Measurements from ENCODE around the gene TXLNB. TPM values are rescaled to one million over a fixed set of nuclear protein-coding genes. Genes with fewer than 3 reads are reported as not detected.
"Not testable (repeated sequence)": the region's sequence is repeated elsewhere in the genome, so short reads cannot be mapped to it uniquely, and the experiment has no call there.

The TXLNB gene
- total RNA-seq, 2 donors from 2014 or later = 1.1 to 1.7 TPM

DNA sequence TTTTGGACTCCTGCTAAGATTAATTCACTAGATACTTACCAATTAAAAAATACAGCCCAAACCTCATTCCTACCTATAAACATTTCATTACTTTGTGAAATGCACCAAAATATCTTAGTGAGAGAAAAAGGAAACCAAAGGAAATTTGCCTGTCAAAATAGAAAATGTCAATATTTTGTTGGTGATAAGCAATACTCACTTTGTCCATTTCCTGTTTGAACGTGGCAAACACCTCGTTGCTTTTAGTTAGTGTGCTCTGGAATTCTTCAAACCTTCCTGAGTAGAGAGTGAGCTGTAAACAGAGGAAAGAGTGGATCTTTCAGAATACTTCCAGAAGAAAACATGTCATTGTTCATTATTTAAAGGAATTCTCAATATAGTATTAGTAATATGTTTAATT, 44.2 kb downstream of the TXLNB start:
- intact Hi-C loops (cut with DNase I) = no loop called here
- no peak for DNase-seq (ENCODE audit: low spot score)

DNA sequence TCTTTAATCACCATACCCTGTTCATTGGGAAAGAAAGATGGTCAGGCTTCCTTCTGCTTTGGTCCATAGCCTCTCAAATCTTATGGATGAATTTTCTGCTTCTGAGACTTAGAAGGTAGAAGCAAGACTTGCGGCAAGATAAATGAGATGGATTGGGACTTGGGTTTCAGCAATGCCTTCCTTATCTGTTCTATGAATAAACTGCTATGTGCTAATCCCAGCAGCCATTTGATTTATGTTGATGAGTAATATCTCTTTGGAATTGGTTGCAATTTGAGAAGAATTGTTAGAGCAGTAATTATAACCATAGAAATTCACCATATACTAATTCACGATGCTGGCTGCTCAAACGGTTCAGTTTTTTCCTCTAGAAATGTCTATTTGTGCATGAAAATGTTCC, 48.3 kb downstream of the TXLNB start:
- DNase-seq (ENCODE audit: low spot score) = no peak
- intact Hi-C loops (cut with DNase I) = no loop called here

DNA sequence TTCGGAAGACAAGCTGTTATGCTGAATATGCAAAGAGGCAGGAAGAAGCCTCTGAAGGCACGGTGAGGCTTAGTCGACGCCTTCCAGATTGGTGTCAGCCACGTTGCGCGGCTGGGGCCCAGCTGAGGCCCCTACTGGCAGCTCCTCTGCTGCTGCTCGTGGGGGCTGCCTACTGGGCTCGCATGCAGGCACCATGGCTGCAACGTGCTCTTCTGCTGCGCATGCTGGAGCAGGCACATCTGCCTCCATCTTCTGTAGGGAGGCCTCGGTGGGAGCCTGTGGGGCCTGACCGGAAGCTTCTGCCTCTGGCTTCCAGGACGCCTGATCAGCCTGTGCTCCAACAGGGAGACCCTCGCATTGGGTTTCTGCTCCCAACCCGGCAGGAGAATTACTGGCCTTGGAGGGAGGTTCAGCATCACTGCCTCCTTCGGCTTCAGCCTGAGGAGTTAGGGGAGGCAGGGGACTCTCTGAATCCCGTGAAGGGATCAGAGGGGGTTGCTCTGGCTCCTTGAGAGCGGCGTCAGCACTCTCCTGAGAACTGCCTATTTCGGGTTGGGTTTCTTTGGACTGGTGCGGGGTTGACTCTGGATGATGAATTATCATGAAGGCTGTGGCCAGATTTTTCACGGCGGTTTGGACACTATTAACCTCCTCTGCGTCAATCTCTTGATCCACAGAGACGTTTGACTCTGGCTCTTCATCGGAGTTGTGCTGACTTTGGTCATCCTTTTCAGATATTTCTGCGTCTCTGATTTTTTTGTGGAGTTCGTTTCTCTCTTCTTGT, 49.1 kb downstream of the TXLNB start:
- intact Hi-C loops (cut with DNase I) = no loop called here
- DNase-seq (ENCODE audit: low spot score) = no peak

GRCh38 chr6:139240161-139241010, 51.4 kb downstream of the TXLNB start:
- intact Hi-C loops (cut with DNase I) = no loop called here

GRCh38 chr6:139239064-139239463, 52.7 kb downstream of the TXLNB start:
- intact Hi-C loops (cut with DNase I) = loop anchor here in 1 of 2 donors (10.0 kb wide), 1 partner anchor 106 kb away; no protein-coding TSS in a partner anchor
- no peak for DNase-seq (ENCODE audit: low spot score)

More at GRCh38 chr6:139240161-139241010, 51.4 kb downstream of the TXLNB start:
- no peak for DNase-seq (ENCODE audit: low spot score)

DNA sequence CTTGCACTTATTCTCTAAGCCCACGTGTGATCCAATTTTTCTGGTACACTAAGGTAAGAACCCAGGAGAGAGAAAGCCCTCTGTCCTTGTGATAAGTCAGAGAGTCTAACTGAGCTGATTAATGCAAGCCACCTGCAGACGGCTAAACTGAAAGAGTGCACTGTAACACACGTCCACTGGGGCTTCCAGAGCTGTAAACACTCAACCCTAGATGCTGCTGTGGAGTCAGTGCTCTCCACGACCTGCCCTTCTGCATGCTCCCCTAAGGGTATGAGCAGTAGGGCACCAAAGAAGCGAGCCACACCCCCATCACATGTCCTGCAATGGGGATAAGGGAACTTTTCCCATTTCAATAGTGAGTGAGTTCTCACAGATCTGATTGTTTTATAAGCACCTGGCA, 55.7 kb downstream of the TXLNB start:
- intact Hi-C loops (cut with DNase I) = loop anchor here in 1 of 2 donors (10.0 kb wide), 1 partner anchor 109 kb away; no protein-coding TSS in a partner anchor
- no peak for DNase-seq (ENCODE audit: low spot score)

DNA sequence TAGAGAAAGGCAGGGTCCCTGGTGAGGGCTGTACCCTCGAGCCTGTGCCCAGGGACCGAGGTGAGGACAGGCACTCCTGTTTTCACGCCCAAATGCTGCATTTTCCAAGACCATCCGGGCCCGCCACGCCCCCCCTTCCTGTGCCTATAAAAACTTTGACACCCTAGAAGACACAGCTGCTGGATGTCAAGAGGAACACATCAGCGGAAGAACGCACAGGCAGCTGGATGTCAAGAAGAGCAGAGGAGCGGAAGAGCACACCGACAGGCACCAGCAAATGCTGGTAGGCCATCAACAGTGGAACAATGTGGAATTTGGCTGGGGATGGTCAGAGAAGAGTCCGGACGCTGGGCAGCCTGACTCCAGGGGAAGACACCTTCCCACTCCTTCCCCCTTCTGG, 56.1 kb downstream of the TXLNB start:
- intact Hi-C loops (cut with DNase I) = loop anchor here in 1 of 2 donors (10.0 kb wide), 1 partner anchor 109 kb away; no protein-coding TSS in a partner anchor
- DNase-seq (ENCODE audit: low spot score) = no peak

- intact Hi-C loops (cut with DNase I) = loop anchor here in 1 of 2 donors (1.0 to 10.0 kb wide), 2 partner anchors 33 to 111 kb away; no protein-coding TSS in a partner anchor
- DNase-seq (ENCODE audit: low spot score) = not testable (repeated sequence)
Observed at GRCh38 chr6:139234193-139234592, 57.6 kb downstream of the TXLNB start.

- DNase-seq (ENCODE audit: low spot score) = no peak
- intact Hi-C loops (cut with DNase I) = loop anchor here in 1 of 2 donors (10.0 kb wide), 1 partner anchor 114 kb away; no protein-coding TSS in a partner anchor
Observed at GRCh38 chr6:139231206-139231605, 60.6 kb downstream of the TXLNB start.

GRCh38 chr6:139230391-139230840, 61.4 kb downstream of the TXLNB start:
- DNase-seq (ENCODE audit: low spot score) = no peak
- intact Hi-C loops (cut with DNase I) = loop anchor here in 1 of 2 donors (10.0 kb wide), 1 partner anchor 114 kb away; no protein-coding TSS in a partner anchor

DNA sequence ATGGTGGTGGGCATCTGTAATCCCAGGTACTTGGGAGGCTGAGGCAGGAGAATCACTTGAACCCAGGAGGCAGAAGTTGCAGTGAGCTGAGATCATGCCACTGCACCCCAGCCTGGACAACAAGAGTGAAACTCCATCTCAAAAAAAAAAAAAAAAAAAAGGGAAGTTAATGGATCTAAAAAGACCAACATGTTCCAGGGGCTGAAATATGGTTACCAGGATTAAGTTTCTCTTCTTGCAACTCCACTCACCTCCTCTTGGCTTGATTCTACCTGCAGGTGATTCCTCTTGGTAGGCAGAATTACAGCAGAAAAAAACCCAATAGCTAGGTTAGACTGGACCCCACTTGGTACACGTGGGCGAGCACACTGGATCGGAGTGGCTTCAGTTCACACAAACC, 63.4 kb downstream of the TXLNB start:
- intact Hi-C loops (cut with DNase I); DNase-seq (ENCODE audit: low spot score): not testable (repeated sequence)

DNA sequence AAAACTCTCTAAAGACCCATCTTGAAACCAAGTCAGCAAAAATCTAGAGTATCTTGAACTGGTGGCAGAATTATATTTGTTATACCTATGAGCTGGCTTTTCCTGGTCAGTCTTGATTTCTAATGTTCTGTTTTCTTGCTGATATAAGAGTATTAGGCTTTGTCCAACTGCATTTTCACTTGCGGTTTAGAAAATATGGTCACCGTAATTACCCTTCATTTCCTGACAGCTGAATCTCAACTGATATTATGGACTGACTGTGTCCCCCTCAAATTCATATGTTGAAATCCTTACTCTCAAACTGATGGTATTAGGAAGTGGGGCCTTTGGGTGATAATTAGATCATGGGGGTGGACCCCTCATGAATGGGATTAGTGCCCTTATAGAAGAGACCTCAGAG, 72.1 kb downstream of the TXLNB start:
- intact Hi-C loops (cut with DNase I) = loop anchor here in 1 of 2 donors (2.0 kb wide), 1 partner anchor 145 kb away; no protein-coding TSS in a partner anchor
- no peak for DNase-seq (ENCODE audit: low spot score)

DNA sequence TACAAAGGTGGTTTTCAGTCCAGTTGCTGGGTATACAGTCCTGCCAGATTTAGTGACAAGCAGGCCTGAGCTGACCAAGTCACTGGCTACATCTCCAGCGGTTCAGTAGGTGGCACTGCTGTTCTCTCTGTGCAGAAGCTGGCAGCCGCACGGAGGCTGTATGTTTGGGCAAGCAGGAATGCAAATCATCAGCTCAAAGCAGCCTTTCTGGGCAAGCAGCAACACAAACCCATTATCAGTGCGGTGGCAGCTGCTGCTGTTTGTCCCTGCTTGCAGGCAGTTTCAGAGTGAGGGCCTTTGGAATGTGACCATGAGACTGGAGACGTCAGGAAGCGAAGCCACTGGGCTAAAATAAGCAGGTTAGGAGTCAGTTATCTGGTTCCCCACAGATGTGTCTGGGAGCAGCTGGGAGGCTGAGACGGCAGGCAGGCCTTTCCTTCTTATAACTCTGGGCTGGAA, 72.5 kb downstream of the TXLNB start:
- intact Hi-C loops (cut with DNase I) = loop anchor here in 1 of 2 donors (2.0 kb wide), 1 partner anchor 146 kb away; no protein-coding TSS in a partner anchor

GRCh38 chr6:139212460-139212859, 79.3 kb downstream of the TXLNB start:
- DNase-seq (ENCODE audit: low spot score); intact Hi-C loops (cut with DNase I): not testable (repeated sequence)

More for the DNA sequence above, 72.5 kb downstream of the TXLNB start:
- DNase-seq (ENCODE audit: low spot score) = peak; percentile 95

DNA sequence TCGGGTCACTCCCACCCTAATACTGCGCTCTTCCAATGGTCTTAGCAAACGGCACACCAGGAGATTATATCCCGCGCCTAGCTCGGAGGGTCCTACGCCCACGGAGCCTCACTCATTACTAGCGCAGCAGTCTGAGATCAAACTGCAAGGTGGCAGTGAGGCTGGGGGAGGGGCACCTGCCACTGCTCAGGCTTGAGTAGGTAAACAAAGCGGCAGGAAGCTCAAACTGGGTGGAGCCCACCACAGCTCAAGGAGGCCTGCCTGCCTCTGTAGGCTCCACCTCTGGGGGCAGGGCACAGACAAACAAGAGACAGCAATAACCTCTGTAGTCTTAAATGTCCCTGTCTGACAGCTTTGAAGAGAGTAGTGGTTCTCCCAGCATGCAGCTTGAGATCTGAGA, 81.0 kb downstream of the TXLNB start:
- intact Hi-C loops (cut with DNase I); DNase-seq (ENCODE audit: low spot score): not testable (repeated sequence)

DNA sequence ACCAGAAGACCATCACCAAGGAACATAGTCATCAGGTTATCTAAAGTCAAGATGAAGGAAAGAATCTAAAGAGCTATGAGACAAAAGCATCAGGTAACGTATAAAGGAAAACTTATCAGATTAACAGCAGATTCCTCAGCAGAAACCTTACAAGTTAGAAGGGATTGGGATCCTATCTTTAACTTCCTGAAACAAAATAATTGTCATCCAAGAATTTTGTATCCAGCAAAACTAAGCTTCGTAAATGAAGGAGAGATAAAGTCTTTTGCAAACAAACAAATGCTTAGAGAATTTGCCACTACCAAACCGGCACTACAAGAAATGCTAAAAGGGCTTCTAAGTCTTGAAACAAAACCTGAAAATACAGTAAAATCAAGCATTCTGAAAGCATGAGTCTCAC, 86.0 kb downstream of the TXLNB start:
- no peak for DNase-seq (ENCODE audit: low spot score)

GRCh38 chr6:139204978-139205377, 86.8 kb downstream of the TXLNB start:
- no peak for DNase-seq (ENCODE audit: low spot score)
- intact Hi-C loops (cut with DNase I) = no loop called here

More for the DNA sequence above, 86.0 kb downstream of the TXLNB start:
- intact Hi-C loops (cut with DNase I) = no loop called here

DNA sequence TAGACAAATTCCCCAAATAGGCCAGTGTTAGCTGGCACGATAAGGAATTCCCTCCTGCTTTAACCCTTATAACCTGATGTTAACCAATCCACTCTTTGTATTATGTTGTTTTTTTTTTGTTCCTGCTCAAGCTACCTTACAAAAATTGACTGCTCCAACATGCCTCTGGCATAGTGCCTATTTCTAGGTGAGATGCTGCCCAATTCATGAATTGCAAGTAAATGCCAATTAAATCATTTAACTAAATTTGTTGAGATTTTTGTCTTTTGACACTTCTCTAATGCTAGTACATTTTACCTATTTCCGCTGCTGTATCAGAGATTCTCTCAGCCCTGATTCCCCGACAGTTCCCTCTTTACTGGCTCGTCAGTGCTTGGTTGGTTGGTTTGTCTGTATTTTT, 90.4 kb downstream of the TXLNB start:
- DNase-seq (ENCODE audit: low spot score) = no peak
- intact Hi-C loops (cut with DNase I) = no loop called here

DNA sequence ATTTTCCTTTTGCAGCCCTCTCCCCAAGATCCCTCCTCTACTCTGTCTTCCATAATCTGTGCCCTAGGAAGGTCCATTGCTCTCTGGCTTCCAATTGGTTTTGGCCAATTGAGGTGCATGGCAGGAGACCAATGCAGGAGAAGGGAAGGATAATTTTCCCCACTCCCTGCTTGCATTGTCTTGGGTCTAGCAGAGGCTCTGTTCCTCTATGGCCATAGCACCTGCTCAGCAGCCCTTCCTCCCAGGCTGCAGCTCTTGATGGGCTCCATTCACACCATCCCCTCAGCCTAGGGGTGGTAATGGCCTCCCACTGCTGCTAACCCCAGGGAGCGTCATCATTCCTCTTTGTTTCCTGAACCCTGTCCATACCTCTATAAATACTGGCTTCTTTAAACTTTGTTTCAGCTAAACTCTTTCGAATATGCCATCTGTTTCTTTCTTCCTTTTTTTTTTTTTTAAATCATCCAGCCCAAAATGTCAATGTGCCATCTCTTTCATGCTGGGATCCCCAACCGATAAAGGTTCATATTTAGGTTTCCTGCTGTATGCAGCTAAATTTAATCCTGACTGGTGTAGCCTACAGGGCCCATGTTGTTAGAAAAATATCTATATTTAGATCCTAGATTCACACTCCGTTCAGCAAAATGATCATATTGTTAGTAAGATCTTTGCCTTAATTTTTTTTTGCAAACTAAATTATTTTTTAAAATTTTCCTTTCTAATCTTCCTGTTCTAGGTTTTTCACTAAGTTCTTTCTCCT, 93.1 kb downstream of the TXLNB start:
- no peak for DNase-seq (ENCODE audit: low spot score)
- intact Hi-C loops (cut with DNase I) = no loop called here
